ENCODE measurements around the gene LIMK2.
"Not testable (repeated sequence)": the region's sequence is repeated elsewhere in the genome, so short reads cannot be mapped to it uniquely, and the experiment has no call there.

LIMK2 gene

GRCh38 chr22:31290494-31291471, 78.7 kb downstream of the LIMK2 start:
- no peak for DNase-seq (ENCODE audit: low read depth, low spot score)

GRCh38 chr22:31291481-31292235, 79.6 kb downstream of the LIMK2 start:
- DNase-seq (ENCODE audit: low read depth, low spot score), result no peak

DNA sequence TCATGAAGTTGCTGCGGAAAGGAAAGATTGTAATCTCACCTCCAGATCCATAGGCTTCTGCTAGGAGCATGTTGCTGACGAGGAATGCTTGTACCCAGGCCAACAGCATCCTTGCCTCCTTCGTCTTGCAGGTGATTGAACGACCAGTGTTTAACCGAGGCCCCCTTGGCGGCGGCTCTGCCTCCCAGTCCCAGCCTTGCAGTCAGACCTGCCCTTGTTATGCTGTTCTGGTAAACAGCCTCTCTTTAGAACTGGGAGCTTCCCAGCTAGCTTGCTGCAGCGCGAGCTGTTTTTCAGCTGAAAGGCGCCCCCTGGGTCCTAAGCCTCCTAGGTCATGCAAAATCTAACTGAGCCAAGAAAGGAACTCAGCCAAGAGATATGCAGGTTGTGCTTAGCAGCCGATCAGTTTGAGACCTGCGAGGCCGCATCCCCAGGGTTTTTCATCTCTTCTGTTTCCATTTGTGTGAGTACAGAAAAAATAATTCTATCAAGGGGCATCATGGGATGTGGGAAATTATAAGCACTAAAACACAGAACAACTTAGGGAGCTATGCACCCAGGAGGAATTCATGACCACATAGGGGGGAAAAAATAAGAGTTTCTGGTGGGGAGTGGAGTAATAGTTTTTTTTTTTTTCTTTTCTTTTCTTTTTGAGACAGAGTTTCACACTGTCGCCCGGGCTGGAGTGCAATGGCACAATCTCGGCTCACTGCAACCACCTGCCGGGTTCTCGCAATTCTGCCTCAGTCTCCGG, 80.3 kb downstream of the LIMK2 start, which contains the start of gene PIK3IP1:
TSS of gene PIK3IP1 (minus strand) at position 253 of the 754 bp plus-strand sequence. CDS start at position 109, 144 bp downstream.
- DNase-seq (ENCODE audit: low read depth, low spot score), result peak; percentile 87

DNA sequence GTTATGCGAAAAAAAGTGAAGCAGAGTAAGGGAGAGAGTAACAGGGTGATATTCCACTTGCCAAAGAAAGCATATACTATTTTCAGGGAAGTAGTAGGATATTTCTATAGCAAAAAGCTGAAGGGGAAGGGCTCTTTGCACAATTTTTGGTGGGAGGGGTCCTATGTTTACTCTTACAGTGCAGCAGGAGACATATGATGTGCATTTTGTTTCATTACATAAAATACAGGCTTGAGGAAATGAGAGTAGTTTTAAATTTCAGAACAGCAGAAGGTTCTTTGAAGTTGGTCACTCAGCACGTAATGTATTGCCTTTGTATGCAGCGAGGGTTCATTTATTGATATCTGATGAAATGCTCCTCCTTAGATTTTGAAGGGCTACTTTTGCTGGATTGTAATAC, 83.3 kb downstream of the LIMK2 start:
- DNase-seq (ENCODE audit: low read depth, low spot score), result no peak

- no peak for DNase-seq (ENCODE audit: low read depth, low spot score)
These were observed 83.9 kb downstream of the LIMK2 start for GRCh38 chr22:31295831-31296657.

DNA sequence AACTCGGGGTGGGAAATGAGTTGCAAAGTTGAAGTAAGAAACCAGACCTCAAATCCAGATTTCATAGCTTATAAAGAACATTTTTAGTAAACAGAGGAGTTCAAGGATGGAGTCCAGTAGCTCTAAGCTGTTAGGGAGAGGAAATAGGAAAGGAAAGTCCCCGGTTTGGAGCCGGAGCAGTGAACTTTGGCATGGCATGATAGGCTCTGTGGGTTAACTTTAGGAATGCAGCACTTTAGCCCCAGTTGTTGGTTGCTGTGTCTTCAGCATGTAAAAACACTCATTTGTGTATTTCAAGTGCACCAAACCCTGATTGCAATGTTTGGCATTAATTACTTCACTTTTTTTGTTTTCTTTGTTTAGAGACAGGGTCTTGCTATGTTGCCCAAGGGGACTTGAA, 88.8 kb downstream of the LIMK2 start:
- DNase-seq (ENCODE audit: low read depth, low spot score), result no peak

DNA sequence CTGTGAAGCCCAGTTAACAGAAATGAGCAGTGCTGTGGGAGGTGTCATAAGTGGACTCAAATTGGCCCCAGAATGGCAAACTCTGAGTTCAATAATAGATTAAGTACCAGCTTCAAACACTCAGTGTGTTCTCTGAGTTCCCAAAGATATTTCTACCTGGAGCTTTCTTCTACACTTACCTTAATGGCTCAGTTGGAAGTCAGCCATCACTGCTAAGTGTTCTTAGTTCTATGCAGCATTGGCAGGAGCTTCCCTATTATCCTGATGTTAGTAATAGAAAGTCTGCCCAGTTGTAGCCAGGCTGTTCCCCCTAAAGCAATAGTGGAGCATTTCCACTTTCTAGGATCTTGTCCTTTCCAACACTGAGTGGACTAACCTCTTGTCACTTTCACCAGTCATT, 89.9 kb downstream of the LIMK2 start:
- no peak for DNase-seq (ENCODE audit: low read depth, low spot score)

- no peak for DNase-seq (ENCODE audit: low read depth, low spot score)
These were observed 90.4 kb downstream of the LIMK2 start for GRCh38 chr22:31302537-31302936.

DNA sequence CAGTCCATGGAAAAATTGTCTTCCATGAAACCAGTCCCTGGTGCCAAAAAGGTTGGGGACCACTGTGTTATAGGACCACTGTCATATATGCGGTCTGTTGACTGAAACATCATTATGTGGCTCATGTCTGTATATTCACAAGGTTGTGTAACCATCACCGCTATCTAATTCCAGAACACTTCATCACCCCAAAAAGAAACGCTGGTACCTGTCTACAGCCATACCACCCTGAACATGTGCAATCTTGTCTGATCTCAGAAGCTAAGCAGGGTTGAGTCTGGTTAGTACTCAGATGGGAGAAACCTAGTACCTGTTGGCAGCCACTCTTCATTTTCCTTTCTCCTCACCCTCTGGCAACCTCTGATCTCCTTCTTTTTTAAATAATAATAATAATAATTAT, 93.1 kb downstream of the LIMK2 start:
- no peak for DNase-seq (ENCODE audit: low read depth, low spot score)

GRCh38 chr22:31308181-31308580, 96.1 kb downstream of the LIMK2 start:
- DNase-seq (ENCODE audit: low read depth, low spot score), result no peak

DNA sequence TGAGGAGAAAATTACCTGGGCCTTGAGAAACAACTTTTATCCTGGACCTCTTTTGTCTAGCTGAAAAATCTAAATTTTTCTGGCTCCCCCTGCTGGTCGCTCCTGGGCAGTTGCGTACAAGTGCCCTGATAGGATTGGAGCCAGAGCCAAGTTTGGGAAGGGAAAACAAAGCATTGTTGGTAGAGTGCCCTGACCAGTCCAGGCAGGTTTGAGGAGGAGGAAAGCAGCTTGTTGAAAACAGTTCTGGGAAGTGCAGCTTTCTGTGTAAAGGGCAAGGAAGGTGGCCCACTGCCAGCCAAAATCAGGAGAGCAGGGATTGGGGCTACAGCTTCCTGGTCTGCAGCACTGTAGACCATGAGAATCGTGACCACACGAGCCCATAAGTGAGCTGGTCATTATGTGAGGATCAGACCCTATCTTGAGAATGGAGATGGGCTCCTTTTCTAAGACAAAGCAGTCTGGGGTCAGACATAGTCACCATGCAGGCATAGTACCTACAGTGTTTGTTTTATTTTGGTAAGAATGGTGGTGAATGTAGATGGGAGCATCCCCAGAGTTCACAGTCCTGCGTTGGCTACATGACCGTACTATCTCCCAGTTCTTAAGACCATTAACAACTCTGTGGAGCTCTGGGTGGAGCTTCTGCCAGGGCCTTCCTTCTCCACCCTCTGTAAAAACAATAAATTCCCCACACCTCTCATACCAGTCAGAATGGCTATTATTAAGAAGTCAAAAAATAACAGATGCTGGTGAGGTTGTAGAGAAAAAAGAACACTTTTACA, 101.5 kb downstream of the LIMK2 start:
- DNase-seq (ENCODE audit: low read depth, low spot score), result peak; percentile 64

GRCh38 chr22:31314220-31314619, 102.1 kb downstream of the LIMK2 start:
- DNase-seq (ENCODE audit: low read depth, low spot score), result not testable (repeated sequence)

GRCh38 chr22:31321421-31321820, 109.3 kb downstream of the LIMK2 start:
- no peak for DNase-seq (ENCODE audit: low read depth, low spot score)

GRCh38 chr22:31323578-31324550, 111.8 kb downstream of the LIMK2 start:
- DNase-seq (ENCODE audit: low read depth, low spot score), result no peak

- no peak for DNase-seq (ENCODE audit: low read depth, low spot score)
These were observed 114.8 kb downstream of the LIMK2 start for GRCh38 chr22:31326877-31327276.

DNA sequence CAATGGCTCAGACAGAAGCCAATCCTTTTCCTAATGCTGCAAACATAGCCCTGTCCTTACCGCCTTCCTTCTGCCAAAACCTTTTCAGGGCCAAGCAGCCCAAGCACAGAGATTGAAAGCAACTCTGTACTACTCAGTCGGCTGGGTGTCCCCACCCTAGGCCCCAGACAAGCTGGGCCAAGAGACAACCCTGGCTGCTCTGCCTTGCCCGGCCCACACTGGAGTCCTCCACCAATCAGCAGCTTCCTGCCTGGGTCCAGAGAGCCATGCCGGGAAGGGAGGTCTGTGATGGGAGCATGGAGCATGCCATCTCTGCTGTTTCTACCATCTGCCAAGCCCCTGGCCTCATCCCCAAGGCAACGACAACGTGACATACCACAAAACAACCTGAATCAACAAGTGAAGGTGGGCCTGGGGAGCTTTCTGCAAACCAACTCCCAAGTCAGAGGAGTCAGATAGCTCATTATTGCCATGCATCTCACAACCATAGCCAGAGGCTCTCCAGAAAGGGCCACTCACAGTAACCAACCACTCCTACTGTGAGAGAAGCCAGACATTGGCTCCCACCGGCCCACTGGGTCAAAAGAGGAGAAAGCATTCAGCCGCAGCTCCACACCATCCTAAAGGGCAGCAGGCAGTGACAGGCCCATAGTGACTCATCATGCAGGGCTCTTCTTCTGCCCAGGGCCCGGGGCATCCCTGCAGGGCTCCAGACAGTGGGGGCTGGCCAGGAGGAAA, 115.9 kb downstream of the LIMK2 start:
- DNase-seq (ENCODE audit: low read depth, low spot score), result no peak

DNA sequence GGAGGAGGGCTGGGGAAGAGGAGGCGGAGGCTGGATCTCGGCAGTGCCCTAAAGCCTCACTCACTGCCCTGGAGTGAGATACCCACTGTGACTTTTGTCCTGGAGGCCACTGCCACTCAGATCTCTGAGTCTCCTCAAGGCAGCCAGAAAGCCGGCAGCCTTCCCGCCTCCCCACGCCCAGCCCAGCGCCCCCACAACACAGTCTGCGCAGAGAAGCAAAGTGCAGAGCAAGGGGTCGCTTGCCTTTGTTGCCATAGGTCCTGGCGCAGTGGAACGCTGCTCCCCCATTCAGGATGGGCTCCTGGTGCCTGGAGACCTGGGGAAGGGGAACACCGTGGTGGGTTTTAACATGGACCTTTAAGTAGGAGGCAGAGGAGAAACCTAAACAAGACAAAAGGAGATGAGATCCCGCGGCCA, 116.5 kb downstream of the LIMK2 start:
- DNase-seq (ENCODE audit: low read depth, low spot score), result no peak

DNA sequence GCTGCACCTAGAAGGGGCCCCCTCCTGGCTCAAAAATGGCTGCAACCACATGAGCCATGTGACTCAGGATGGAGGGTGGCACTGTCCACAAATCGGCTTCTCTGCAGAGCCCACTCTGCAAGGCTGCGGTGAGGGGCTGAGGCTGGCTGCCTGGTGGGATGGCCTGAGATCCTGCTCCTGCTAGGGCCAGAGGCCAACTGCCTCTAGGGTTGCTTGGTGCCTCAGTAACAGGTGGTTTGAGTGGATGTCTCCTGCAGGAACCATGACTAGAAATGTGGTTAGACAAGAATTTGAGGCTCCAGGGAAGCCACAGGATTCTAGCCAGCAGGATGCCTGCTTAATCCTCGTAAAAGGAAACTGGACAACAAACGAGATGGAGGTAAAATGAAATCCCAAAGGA, 116.9 kb downstream of the LIMK2 start:
- no peak for DNase-seq (ENCODE audit: low read depth, low spot score)

All from iPS DF 19.7 (cell line).